ELF-1 (cell line): ENCODE data around the gene UQCRC2.
"Not testable (repeated sequence)": the region's sequence is repeated elsewhere in the genome, so short reads cannot be mapped to it uniquely, and the experiment has no call there.

ENCODE experiments used
- DNase-seq: peaks from one replicate; pipeline ENCODE4 v3.0.0-alpha.2; 2016; ENCODE audit warnings: low read depth, low spot score

The UQCRC2 gene

DNA sequence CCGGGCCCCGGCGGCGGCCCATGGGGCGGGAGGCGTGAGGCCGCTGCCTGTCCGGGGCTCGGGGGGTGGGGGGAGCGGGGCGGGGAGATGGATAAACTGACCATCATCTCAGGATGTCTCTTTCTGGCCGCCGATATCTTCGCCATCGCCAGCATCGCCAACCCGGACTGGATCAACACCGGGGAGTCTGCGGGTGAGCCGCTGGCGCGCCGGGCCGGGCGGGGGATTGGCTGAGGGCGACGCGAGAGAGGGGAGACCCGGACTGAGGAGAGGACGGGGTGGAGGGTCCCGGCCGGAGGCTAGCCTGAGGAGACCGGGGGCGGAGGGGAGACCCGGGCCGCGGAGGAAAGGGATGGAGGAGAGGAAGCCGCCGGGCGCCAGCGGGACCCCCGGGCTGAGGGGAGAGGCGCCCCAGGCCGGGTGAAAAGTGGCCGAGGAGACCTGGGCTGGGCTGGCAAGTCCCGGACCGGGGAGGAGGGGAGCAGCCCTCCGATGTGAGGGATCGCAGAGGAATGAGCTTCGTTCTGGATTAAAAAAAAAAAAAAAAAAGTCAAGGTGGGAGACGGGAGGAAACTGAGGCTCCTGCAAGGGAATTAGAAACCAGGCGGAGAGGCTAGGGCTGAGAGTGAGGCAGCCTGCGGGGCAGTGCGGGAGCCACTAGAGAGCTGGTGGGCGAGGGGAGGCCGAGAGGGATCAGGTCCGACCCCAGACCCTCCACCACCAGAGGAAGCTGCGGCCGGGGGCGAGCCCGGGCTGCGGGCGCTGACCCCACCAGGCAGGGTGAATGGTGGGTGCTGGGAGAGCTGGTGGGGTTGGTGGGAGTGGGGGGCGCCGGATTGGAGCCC, 55.3 kb downstream of the UQCRC2 start:
- DNase-seq, result peak; percentile 13

DNA sequence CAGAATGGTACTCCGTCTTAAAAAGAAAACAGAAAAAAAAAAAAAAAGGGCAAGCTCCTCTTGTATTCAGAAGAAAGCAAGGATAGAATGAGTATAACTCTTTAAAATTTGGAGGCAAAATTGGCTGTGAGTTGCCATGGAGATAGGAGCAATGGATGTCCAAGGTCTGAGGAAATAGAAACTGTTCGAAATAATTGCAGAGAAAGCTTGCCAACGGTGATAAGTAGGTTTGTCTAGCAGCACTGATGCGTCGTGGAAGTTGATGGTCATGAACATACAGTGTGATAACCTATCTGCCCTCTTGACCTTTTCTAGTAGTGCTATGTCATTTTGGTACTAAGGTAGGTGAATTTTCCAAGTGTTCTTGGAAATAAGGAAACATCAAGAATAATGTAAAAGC, 57.7 kb downstream of the UQCRC2 start:
- no peak for DNase-seq

DNA sequence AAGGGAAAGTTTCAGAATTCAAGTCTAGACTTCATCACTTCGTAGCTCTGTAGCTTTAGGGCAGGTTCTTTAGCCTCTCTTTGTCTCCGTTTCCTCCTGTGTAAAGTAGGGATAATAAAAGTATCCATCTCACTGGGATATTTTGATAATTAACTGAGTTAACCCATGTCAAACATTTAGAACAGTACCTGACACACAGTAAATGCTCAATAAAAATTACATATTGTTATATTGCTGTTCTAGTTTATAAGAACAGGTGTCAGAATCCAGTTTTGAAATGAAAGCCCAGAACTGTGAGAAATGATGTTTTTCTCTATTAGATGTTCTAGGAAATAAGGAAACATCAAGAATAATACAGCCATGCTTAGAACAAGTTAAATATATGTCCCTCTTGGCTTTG, 59.1 kb downstream of the UQCRC2 start:
- no peak for DNase-seq

DNA sequence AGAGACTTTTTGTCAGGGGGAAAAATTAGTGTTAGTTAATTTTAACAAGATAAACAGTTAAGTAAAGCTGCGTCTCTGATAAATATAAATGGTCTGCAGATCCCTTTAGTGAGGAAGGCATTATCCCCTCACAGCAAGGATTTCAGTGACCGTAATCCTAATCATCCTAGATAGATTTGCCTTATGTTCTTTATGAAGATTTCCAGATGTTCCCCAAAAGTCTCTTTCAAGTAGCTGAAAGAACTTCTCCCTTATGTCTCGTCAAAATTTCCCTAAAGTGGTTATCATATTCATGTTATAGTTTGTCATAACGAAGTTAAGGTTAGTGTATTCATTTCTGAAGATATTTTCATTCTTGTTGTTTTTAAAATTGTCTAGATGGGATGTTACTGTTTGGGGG, 60.3 kb downstream of the UQCRC2 start:
- no peak for DNase-seq

DNA sequence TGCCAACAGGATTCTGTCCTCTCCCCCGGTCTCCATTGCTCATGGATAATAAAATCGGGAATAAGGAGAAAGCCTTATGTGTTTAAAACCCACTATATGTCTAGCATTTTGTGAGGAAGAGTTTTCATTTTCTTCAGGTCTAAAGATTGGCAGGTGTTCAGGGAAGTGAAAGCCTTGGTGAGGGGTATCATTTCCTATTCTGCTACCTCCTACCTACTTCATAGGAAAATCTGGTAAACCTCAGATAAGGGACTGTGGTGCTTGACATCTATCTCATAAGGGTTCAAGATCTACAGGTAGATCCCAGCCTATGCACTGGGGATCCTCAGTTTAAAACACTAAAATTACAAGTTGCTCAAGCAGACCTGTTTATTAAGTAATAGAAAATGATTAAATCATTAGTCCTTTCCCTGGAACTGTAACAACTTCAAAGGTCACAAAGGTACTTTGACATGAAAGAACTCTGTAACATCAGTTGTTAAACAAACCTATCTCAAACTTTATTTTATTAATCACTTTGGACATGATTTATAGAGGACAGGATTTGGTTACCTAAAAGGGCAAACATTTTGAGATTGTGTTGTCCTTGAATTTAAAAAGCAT, 61.2 kb downstream of the UQCRC2 start:
- no peak for DNase-seq

DNA sequence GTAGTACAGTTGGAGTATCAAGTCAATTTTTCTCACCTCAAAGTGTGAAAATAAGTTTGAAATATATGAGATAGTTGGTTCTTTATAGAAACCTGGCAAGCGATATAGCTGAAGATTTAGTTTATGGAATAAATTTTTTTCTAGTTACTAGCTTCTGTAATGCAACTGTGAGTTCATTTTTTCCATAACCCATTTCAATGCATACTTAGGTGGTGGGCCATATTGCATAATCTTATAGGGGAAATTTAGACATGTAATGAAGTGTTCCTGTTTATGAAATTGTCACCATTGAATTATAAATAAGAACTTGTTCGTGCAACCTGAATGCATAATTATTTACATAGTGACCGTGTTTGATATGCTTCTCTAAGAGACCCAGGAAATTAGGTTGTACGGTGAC, 63.8 kb downstream of the UQCRC2 start:
- no peak for DNase-seq

DNA sequence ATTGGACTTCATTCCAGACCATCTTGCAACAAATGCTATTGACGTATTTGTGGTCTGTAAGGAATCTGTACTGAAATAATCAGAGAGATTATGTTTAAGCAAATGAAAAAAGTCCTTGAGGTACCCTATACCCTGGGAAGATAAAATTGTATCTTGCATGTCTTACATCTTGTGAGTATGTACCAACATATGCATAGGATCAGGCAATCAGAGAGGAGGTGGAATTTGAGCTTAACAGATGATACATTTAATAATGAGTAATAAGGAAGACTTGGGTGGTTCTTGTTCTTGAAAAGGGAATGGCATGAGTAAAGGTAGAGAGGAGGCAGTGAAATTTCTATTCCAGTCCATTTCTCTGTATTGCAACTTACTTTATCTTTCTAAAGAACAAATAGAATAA, 65.4 kb downstream of the UQCRC2 start:
- DNase-seq, result no peak

DNA sequence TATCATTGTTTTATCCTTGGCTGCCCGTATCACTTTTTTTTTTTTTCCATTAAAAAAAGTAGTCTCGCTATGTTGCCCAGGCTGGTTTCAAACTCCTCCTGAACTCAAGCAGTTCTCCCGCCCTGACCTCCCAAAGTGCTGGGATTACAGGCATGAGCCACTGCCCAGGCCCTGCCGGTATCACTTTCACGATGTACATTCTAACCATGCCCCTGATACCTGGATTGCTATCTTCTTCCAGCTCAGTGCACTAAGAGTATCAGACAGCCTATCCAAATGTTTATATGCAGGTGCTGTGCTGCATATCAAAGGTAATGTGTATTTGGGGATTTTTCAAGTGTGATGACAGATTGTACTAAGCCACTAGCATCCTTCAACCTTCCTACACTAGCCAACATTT, 69.0 kb downstream of the UQCRC2 start:
- DNase-seq, result no peak

DNA sequence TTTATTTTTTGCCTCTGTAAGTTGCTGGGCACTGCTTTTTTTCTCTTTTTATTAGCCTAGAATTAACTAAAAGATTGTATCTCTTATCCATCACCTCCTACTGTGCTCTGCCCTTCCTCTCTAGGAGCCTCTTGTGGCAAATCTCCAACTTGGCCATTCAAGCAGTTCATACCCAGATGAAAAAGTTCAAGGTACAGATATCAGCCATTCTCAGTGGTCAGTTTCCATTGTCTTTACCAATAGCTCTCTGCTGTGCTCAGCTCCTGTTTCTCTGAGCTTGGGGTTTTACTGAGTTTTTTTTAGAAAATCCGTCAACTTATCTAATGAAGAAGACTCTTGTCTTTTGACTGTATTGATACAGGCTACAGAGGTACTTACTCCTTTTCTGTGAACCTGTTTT, 70.3 kb downstream of the UQCRC2 start:
- DNase-seq, result no peak

DNA sequence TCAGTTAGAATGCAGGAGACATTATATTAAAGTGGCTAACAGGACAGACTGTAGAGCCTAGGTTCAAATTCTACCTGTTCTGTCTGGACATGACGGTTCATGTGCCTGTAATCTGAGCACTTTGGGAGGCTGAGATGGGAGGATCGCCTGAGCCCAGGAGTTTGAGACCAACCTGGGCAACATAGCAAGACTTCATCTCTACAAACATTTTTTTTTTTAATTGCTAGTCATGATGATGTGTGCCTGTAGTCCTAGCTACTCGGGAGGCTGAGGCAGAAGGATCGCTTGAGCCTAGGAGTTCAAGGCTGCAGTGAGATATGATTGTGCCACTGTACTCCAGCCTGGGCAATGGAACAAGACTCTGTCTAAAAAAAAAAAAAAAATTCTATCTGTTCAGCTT, 71.6 kb downstream of the UQCRC2 start:
- not testable (repeated sequence) for DNase-seq

DNA sequence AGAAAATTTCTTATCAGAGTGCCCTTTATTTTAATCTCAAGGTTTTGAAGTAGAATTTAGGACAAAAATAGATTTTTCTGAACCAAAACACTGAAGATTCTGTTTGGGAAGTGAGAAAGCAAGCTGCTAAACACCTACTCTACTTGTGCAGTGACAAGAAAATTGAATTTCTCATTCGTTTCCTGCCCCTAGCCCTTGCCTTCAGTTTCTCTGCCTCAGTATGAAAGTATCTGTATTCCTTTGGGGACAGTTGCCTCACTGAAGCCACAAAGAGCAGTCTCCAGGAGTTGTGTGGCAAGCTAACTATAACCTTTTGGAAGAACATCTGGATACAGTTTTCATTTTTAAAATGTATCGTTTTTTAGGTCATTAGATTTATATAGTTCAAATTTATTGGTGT, 74.5 kb downstream of the UQCRC2 start:
- no peak for DNase-seq

DNA sequence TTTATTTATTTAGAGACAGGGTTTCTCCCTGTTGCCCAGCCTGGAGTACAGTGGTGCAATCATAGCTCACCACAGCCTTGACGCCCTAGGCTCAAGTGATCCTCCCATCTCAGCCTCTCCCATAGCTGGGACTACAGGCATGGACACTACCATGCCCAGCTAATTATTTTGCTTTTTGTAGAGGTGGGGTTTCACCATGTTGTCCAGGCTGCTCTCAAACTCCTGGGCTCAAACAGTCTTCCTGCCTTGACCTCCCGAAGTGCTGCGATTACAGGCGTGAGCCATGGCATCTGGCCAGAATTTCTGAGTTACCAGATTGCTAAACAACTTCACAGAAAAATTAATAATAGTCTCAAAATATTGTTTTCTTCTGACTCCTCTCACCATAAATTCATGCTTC, 76.5 kb downstream of the UQCRC2 start:
- DNase-seq, result no peak

DNA sequence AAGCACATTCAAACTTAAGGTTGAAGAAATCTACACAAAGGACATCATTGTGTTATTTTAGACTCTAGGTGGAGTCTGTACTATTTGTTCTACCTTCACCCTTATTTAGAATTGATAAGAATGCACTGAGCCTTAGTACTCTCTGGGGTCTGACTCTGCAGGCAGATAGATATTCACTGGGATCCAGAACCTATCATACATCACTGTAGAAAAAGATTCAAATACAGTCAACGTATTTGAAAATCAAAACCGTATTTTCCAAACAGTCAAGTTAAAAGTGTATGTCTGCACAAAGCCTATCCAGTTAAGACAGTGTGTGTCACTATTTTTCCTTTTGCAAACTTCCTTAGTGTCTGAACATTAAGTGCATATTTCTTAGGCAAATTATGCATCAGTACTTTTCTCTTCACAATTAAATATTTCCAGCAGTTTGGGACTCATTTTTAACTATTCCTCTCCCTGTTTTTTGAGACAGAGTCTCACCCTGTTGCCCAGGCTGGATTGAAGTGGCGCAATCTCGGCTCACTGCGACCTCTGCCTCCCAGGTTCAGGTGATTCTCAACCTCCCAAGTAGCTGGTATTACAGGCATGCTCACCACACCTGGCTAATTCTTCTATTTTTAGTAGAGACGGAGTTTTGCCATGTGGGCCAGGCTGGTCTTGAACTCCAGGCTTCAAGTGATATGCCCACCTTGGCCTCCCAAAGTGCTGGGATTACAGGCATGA, 77.1 kb downstream of the UQCRC2 start:
- no peak for DNase-seq

DNA sequence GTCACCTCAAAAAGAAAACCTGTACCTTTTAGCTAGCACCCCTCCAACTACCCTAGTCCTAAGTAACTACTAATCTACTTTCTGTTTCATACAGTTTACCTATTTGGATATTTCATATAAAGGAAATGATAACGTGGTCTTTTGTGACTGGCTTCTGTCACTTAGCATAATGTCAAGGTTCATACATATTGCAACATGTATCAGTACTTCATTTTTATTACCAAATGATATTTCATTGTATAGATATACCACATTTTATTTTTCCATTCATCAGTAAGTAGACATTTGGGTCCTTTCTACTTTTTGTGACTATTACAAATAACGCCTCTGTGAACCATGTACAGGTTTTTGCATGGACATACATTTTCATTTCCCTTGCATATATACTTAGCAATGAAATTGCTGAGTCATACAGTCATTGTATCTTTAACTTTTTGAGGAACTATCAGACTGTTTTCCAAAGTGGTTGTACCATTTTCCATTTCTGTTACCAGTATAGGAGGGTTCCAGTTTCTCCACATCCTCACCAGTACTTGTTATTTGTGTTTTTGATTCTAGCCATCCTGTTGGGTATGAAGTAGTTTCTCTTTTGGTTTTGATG, 78.4 kb downstream of the UQCRC2 start:
- no peak for DNase-seq
